ENCODE data around the gene PRKN.
A peak's percentile ranks its signal among the peaks of the same experiment; 100 is the strongest.

Gene PRKN

GRCh38 chr6:162364488-162364887 lies 363.1 kb downstream of the PRKN start:
- no peak overlapping the region for H3K4me3 ChIP-seq (ENCODE audit: low read depth, low read length)
- DNase-seq (ENCODE audit: low read depth): no peak
- TF ChIP-seq CTCF (IDR thresholded peaks at IDR 0.05; ENCODE audit: low read depth, low read length): no peak
- TF ChIP-seq MYC (IDR thresholded peaks at IDR 0.05; ENCODE audit: low read depth, low read length): no peak
- no peak for TF ChIP-seq POLR2A (IDR thresholded peaks at IDR 0.05; ENCODE audit: extremely low read depth, insufficient read length)
- TF ChIP-seq, protein P1, sequence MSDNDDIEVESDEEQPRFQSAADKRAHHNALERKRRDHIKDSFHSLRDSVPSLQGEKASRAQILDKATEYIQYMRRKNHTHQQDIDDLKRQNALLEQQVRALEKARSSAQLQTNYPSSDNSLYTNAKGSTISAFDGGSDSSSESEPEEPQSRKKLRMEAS (IDR thresholded peaks at IDR 0.05; ENCODE audit: low read depth, low read length): no peak

- no peak overlapping the region for H3K4me3 ChIP-seq (ENCODE audit: low read depth, low read length)
- peak; percentile 70 for DNase-seq (ENCODE audit: low read depth)
- no peak for TF ChIP-seq POLR2A (IDR thresholded peaks at IDR 0.05; ENCODE audit: extremely low read depth, insufficient read length)
- TF ChIP-seq, protein P1 (IDR thresholded peaks at IDR 0.05; ENCODE audit: low read depth, low read length): 0 out of 2 replicates have a peak, but pooled peaks have one; percentile 42
These were observed 363.8 kb downstream of the PRKN start for GRCh38 chr6:162363757-162364156.

GRCh38 chr6:162360901-162361567 lies 366.5 kb downstream of the PRKN start:
- H3K4me3 ChIP-seq (ENCODE audit: low read depth, low read length): no peak overlapping the region
- TF ChIP-seq POLR2A (IDR thresholded peaks at IDR 0.05; ENCODE audit: extremely low read depth, insufficient read length): no peak
- TF ChIP-seq MYC (IDR thresholded peaks at IDR 0.05; ENCODE audit: low read depth, low read length): no peak
- TF ChIP-seq CTCF (IDR thresholded peaks at IDR 0.05; ENCODE audit: low read depth, low read length): no peak
- TF ChIP-seq, protein P1 (IDR thresholded peaks at IDR 0.05; ENCODE audit: low read depth, low read length): no peak
- no peak for DNase-seq (ENCODE audit: low read depth)

DNA sequence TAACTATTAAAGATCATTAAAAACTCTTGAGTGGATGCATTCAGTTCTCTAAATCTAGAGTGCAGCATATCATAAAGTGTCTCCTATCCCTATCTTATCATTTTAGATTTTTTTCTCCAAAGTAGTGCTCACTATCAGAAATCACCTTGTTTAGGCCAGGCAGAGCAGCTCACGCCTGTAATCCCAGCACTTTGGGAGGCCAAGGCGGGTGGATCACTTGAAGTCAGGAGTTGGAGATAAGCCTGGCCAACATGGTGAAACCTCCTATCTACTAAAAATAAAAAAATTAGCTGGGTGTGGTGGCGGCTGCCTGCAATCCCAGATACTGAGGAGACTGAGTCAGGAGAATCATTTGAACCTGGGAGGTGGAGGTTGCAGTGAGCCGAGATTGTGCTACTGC lies 368.9 kb downstream of the PRKN start:
- TF ChIP-seq POLR2A (IDR thresholded peaks at IDR 0.05; ENCODE audit: extremely low read depth, insufficient read length) (no peak), CTCF (IDR thresholded peaks at IDR 0.05; ENCODE audit: low read depth, low read length) (no peak), MYC (IDR thresholded peaks at IDR 0.05; ENCODE audit: low read depth, low read length) (no peak)
- TF ChIP-seq, protein P1 (IDR thresholded peaks at IDR 0.05; ENCODE audit: low read depth, low read length): no peak
- H3K4me3 ChIP-seq (ENCODE audit: low read depth, low read length): no peak overlapping the region
- no peak for DNase-seq (ENCODE audit: low read depth)

DNA sequence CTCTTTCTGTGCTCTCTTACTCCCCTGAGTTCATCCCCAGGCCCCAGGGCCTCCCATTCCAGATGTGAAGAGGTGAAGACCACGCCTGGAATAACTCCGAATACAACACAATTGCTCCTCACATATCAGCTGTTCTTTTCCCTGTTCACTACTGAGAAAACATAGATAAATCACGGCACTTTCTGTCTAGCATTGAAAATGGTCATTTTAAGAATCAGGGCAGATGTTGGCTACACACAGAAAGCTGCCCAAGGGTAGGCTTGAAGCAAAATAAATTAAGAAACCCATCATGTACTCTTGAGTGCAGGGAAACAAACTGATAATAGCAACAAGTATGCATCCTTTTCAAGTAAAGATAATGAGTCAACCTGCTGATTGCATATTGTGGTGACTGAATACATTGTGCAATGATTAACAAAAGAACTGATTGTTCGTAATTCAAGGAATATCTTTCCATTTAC lies 382.5 kb downstream of the PRKN start:
- no peak overlapping the region for H3K4me3 ChIP-seq (ENCODE audit: low read depth, low read length)
- peak; percentile 6 for DNase-seq (ENCODE audit: low read depth)
- no peak for TF ChIP-seq POLR2A (IDR thresholded peaks at IDR 0.05; ENCODE audit: extremely low read depth, insufficient read length)
- no peak for TF ChIP-seq CTCF (IDR thresholded peaks at IDR 0.05; ENCODE audit: low read depth, low read length)
- TF ChIP-seq, protein P1 (IDR thresholded peaks at IDR 0.05; ENCODE audit: low read depth, low read length): no peak
- TF ChIP-seq MYC (IDR thresholded peaks at IDR 0.05; ENCODE audit: low read depth, low read length): no peak

GRCh38 chr6:162344646-162345010 lies 382.9 kb downstream of the PRKN start:
- no peak for DNase-seq (ENCODE audit: low read depth)
- TF ChIP-seq MYC (IDR thresholded peaks at IDR 0.05; ENCODE audit: low read depth, low read length): no peak
- TF ChIP-seq POLR2A (IDR thresholded peaks at IDR 0.05; ENCODE audit: extremely low read depth, insufficient read length): no peak
- TF ChIP-seq, protein P1 (IDR thresholded peaks at IDR 0.05; ENCODE audit: low read depth, low read length): no peak
- no peak for TF ChIP-seq CTCF (IDR thresholded peaks at IDR 0.05; ENCODE audit: low read depth, low read length)
- H3K4me3 ChIP-seq (ENCODE audit: low read depth, low read length): no peak overlapping the region
